ENCODE data around the gene CES2.
"Not testable (repeated sequence)": the region's sequence is repeated elsewhere in the genome, so short reads cannot be mapped to it uniquely, and the experiment has no call there.

The CES2 gene

GRCh38 chr16:66959704-66960161 is 24.4 kb downstream of the CES2 start:
- H3K36me3 Mint-ChIP-seq (ENCODE audit: insufficient read depth), result peaks cover 3% of the 10 kb centered on the region
- H3K4me3 Mint-ChIP-seq, result no peak overlapping the region
- no peak overlapping the region for H3K27ac Mint-ChIP-seq (ENCODE audit: low read depth)
- peaks cover 6% of the 10 kb centered on the region for H3K4me1 Mint-ChIP-seq
- ATAC-seq (replicated peaks; ENCODE audit: extremely low read depth, poor library complexity, severe bottlenecking) (no peak), DNase-seq (ENCODE audit: low spot score in 2 of 2) (no peak)
- no peaks in the 10 kb centered on the region for H3K9me3 Mint-ChIP-seq
- peaks cover 7% of the 10 kb centered on the region for H3K27me3 Mint-ChIP-seq

- H3K4me3 Mint-ChIP-seq, result no peak overlapping the region
- DNase-seq (ENCODE audit: low spot score in 2 of 2) (no peak), ATAC-seq (replicated peaks; ENCODE audit: extremely low read depth, poor library complexity, severe bottlenecking) (no peak)
- H3K4me1 Mint-ChIP-seq, result peaks cover 6% of the 10 kb centered on the region
- peaks cover 13% of the 10 kb centered on the region for H3K27me3 Mint-ChIP-seq
- no peaks in the 10 kb centered on the region for H3K9me3 Mint-ChIP-seq
- no peak overlapping the region for H3K27ac Mint-ChIP-seq (ENCODE audit: low read depth)
- H3K36me3 Mint-ChIP-seq (ENCODE audit: insufficient read depth), result peaks cover 3% of the 10 kb centered on the region
These were observed 25.0 kb downstream of the CES2 start for GRCh38 chr16:66960270-66960669.

GRCh38 chr16:66961065-66961744 is 25.9 kb downstream of the CES2 start, which contains the start of gene CES3:
CES3 (plus strand) TSS chr16:66961266; CDS start chr16:66961308, 42 bp downstream.
- Mint-ChIP-seq H3K4me3 (no peak within 1 kb of the TSS), H3K27ac (ENCODE audit: low read depth) (peak within 1 kb of the TSS; percentile 76), H3K27me3 (peaks cover 15% of the 10 kb centered on the region), H3K36me3 (ENCODE audit: insufficient read depth) (peaks cover 3% of the 10 kb centered on the region), H3K9me3 (no peaks in the 10 kb centered on the region), H3K4me1 (peaks cover 6% of the 10 kb centered on the region)
- DNase-seq (ENCODE audit: low spot score in 2 of 2) (peak in 1 of 2 donors; percentile 25), ATAC-seq (replicated peaks; ENCODE audit: extremely low read depth, poor library complexity, severe bottlenecking) (peak; percentile 94)

- DNase-seq (ENCODE audit: low spot score in 2 of 2) (no peak), ATAC-seq (replicated peaks; ENCODE audit: extremely low read depth, poor library complexity, severe bottlenecking) (no peak)
- Mint-ChIP-seq H3K27me3 (peaks cover 15% of the 10 kb centered on the region), H3K4me1 (peaks cover 6% of the 10 kb centered on the region), H3K4me3 (no peak overlapping the region), H3K9me3 (no peaks in the 10 kb centered on the region), H3K36me3 (ENCODE audit: insufficient read depth) (peaks cover 3% of the 10 kb centered on the region), H3K27ac (ENCODE audit: low read depth) (no peak overlapping the region)
These were observed 26.6 kb downstream of the CES2 start for GRCh38 chr16:66961914-66962313.

GRCh38 chr16:66964049-66964448 is 28.7 kb downstream of the CES2 start:
- DNase-seq (ENCODE audit: low spot score in 2 of 2) (no peak), ATAC-seq (replicated peaks; ENCODE audit: extremely low read depth, poor library complexity, severe bottlenecking) (no peak)
- Mint-ChIP-seq H3K4me1 (peaks cover 6% of the 10 kb centered on the region), H3K36me3 (ENCODE audit: insufficient read depth) (peaks cover 3% of the 10 kb centered on the region), H3K27me3 (peaks cover 15% of the 10 kb centered on the region), H3K27ac (ENCODE audit: low read depth) (no peak overlapping the region), H3K4me3 (no peak overlapping the region), H3K9me3 (no peaks in the 10 kb centered on the region)

- no peak overlapping the region for H3K4me3 Mint-ChIP-seq
- H3K27me3 Mint-ChIP-seq, result peaks cover 15% of the 10 kb centered on the region
- H3K27ac Mint-ChIP-seq (ENCODE audit: low read depth), result no peak overlapping the region
- H3K4me1 Mint-ChIP-seq, result no peaks in the 10 kb centered on the region
- no peak for DNase-seq (ENCODE audit: low spot score in 2 of 2)
- peaks cover 2% of the 10 kb centered on the region for H3K36me3 Mint-ChIP-seq (ENCODE audit: insufficient read depth)
- H3K9me3 Mint-ChIP-seq, result no peaks in the 10 kb centered on the region
- ATAC-seq (replicated peaks; ENCODE audit: extremely low read depth, poor library complexity, severe bottlenecking), result no peak
These were observed 33.5 kb downstream of the CES2 start for GRCh38 chr16:66968847-66969246.

- ATAC-seq (replicated peaks; ENCODE audit: extremely low read depth, poor library complexity, severe bottlenecking), result no peak
- no peak for DNase-seq (ENCODE audit: low spot score in 2 of 2)
- Mint-ChIP-seq H3K9me3 (no peaks in the 10 kb centered on the region), H3K4me3 (no peak overlapping the region), H3K36me3 (ENCODE audit: insufficient read depth) (no peaks in the 10 kb centered on the region), H3K27me3 (no peaks in the 10 kb centered on the region), H3K4me1 (peaks cover 5% of the 10 kb centered on the region), H3K27ac (ENCODE audit: low read depth) (no peak overlapping the region)
These were observed 35.7 kb downstream of the CES2 start for GRCh38 chr16:66970775-66971720.

GRCh38 chr16:66972983-66973382 is 37.7 kb downstream of the CES2 start:
- peaks cover 10% of the 10 kb centered on the region for H3K4me1 Mint-ChIP-seq
- no peaks in the 10 kb centered on the region for H3K9me3 Mint-ChIP-seq
- DNase-seq (ENCODE audit: low spot score in 2 of 2), result no peak
- H3K27me3 Mint-ChIP-seq, result no peaks in the 10 kb centered on the region
- H3K36me3 Mint-ChIP-seq (ENCODE audit: insufficient read depth), result peaks cover 2% of the 10 kb centered on the region
- no peak for ATAC-seq (replicated peaks; ENCODE audit: extremely low read depth, poor library complexity, severe bottlenecking)
- H3K27ac Mint-ChIP-seq (ENCODE audit: low read depth), result no peak overlapping the region
- H3K4me3 Mint-ChIP-seq, result no peak overlapping the region

GRCh38 chr16:66973716-66974115 is 38.4 kb downstream of the CES2 start:
- H3K27me3 Mint-ChIP-seq, result no peaks in the 10 kb centered on the region
- peaks cover 2% of the 10 kb centered on the region for H3K36me3 Mint-ChIP-seq (ENCODE audit: insufficient read depth)
- no peak overlapping the region for H3K27ac Mint-ChIP-seq (ENCODE audit: low read depth)
- no peak for ATAC-seq (replicated peaks; ENCODE audit: extremely low read depth, poor library complexity, severe bottlenecking)
- H3K4me3 Mint-ChIP-seq, result no peak overlapping the region
- H3K9me3 Mint-ChIP-seq, result no peaks in the 10 kb centered on the region
- H3K4me1 Mint-ChIP-seq, result peaks cover 10% of the 10 kb centered on the region
- no peak for DNase-seq (ENCODE audit: low spot score in 2 of 2)

GRCh38 chr16:66974156-66974931 is 39.0 kb downstream of the CES2 start:
- DNase-seq (ENCODE audit: low spot score in 2 of 2); H3K36me3 Mint-ChIP-seq (ENCODE audit: insufficient read depth); H3K9me3 Mint-ChIP-seq; H3K27me3 Mint-ChIP-seq; ATAC-seq (replicated peaks; ENCODE audit: extremely low read depth, poor library complexity, severe bottlenecking); H3K27ac Mint-ChIP-seq (ENCODE audit: low read depth): not testable (repeated sequence)
- Mint-ChIP-seq H3K4me1 (peaks cover 10% of the 10 kb centered on the region), H3K4me3 (peak overlapping the region; percentile 72)

GRCh38 chr16:66974932-66975246 is 39.6 kb downstream of the CES2 start:
- peak in 1 of 2 donors; percentile 18 for DNase-seq (ENCODE audit: low spot score in 2 of 2)
- H3K9me3 Mint-ChIP-seq; H3K27me3 Mint-ChIP-seq; ATAC-seq (replicated peaks; ENCODE audit: extremely low read depth, poor library complexity, severe bottlenecking); H3K27ac Mint-ChIP-seq (ENCODE audit: low read depth); H3K36me3 Mint-ChIP-seq (ENCODE audit: insufficient read depth): not testable (repeated sequence)
- peak overlapping the region; percentile 72 for H3K4me3 Mint-ChIP-seq
- H3K4me1 Mint-ChIP-seq, result peaks cover 10% of the 10 kb centered on the region

GRCh38 chr16:66975302-66975893 is 40.1 kb downstream of the CES2 start:
- Mint-ChIP-seq H3K27me3 (no peaks in the 10 kb centered on the region), H3K4me3 (peak overlapping the region; percentile 72), H3K9me3 (no peaks in the 10 kb centered on the region), H3K4me1 (peaks cover 10% of the 10 kb centered on the region), H3K27ac (ENCODE audit: low read depth) (no peak overlapping the region), H3K36me3 (ENCODE audit: insufficient read depth) (peaks cover 2% of the 10 kb centered on the region)
- ATAC-seq (replicated peaks; ENCODE audit: extremely low read depth, poor library complexity, severe bottlenecking), result no peak
- no peak for DNase-seq (ENCODE audit: low spot score in 2 of 2)
